ENCODE measurements around the gene RTEL1. TPM values are rescaled to one million over a fixed set of nuclear protein-coding genes. Genes with fewer than 3 reads are reported as not detected.

RTEL1 gene
- total RNA-seq, 2 experiments from 2014 or later = 53.3 to 58.9 TPM

GRCh38 chr20:63692436-63693082 is 34.4 kb downstream of the RTEL1 start:
- CTCF ChIA-PET = interaction anchor here (0.8 kb wide), 1 partner anchor 16 kb away, joined by 3 read pairs; no protein-coding TSS in a partner anchor

GRCh38 chr20:63693083-63693732 is 35.1 kb downstream of the RTEL1 start:
- no peaks in the 10 kb centered on the region for H3K27me3 Mint-ChIP-seq
- H3K4me1 Mint-ChIP-seq = peaks cover 5% of the 10 kb centered on the region
- H3K36me3 Mint-ChIP-seq (ENCODE audit: low read depth) = peaks cover 15% of the 10 kb centered on the region
- no peaks in the 10 kb centered on the region for H3K9me3 Mint-ChIP-seq
- DNase-seq = no peak
- no peak overlapping the region for H3K27ac Mint-ChIP-seq
- CTCF ChIA-PET = no interaction called here
- POLR2A ChIA-PET = no interaction called here
- no peak overlapping the region for H3K4me3 Mint-ChIP-seq

More at GRCh38 chr20:63692436-63693082, 34.4 kb downstream of the RTEL1 start:
- no peak overlapping the region for H3K4me3 Mint-ChIP-seq
- H3K4me1 Mint-ChIP-seq = peaks cover 5% of the 10 kb centered on the region
- no peaks in the 10 kb centered on the region for H3K9me3 Mint-ChIP-seq
- peaks cover 15% of the 10 kb centered on the region for H3K36me3 Mint-ChIP-seq (ENCODE audit: low read depth)
- no peak for DNase-seq
- POLR2A ChIA-PET = no interaction called here
- H3K27me3 Mint-ChIP-seq = no peaks in the 10 kb centered on the region
- H3K27ac Mint-ChIP-seq = peak overlapping the region; percentile 66

- Mint-ChIP-seq H3K36me3 (ENCODE audit: low read depth) (peaks cover 15% of the 10 kb centered on the region), H3K4me1 (peaks cover 5% of the 10 kb centered on the region), H3K27me3 (no peaks in the 10 kb centered on the region), H3K27ac (peak overlapping the region; percentile 79), H3K9me3 (no peaks in the 10 kb centered on the region), H3K4me3 (peak overlapping the region; percentile 51)
- CTCF ChIA-PET = no interaction called here
- no peak for DNase-seq
- POLR2A ChIA-PET = no interaction called here
These were observed 35.8 kb downstream of the RTEL1 start for GRCh38 chr20:63693733-63694583.

- H3K27ac Mint-ChIP-seq = no peak overlapping the region
- H3K27me3 Mint-ChIP-seq = no peaks in the 10 kb centered on the region
- H3K4me1 Mint-ChIP-seq = peaks cover 5% of the 10 kb centered on the region
- ChIA-PET CTCF (no interaction called here), POLR2A (no interaction called here)
- H3K4me3 Mint-ChIP-seq = no peak overlapping the region
- peaks cover 15% of the 10 kb centered on the region for H3K36me3 Mint-ChIP-seq (ENCODE audit: low read depth)
- DNase-seq = no peak
- no peaks in the 10 kb centered on the region for H3K9me3 Mint-ChIP-seq
These were observed 36.7 kb downstream of the RTEL1 start for GRCh38 chr20:63694584-63695423.

DNA sequence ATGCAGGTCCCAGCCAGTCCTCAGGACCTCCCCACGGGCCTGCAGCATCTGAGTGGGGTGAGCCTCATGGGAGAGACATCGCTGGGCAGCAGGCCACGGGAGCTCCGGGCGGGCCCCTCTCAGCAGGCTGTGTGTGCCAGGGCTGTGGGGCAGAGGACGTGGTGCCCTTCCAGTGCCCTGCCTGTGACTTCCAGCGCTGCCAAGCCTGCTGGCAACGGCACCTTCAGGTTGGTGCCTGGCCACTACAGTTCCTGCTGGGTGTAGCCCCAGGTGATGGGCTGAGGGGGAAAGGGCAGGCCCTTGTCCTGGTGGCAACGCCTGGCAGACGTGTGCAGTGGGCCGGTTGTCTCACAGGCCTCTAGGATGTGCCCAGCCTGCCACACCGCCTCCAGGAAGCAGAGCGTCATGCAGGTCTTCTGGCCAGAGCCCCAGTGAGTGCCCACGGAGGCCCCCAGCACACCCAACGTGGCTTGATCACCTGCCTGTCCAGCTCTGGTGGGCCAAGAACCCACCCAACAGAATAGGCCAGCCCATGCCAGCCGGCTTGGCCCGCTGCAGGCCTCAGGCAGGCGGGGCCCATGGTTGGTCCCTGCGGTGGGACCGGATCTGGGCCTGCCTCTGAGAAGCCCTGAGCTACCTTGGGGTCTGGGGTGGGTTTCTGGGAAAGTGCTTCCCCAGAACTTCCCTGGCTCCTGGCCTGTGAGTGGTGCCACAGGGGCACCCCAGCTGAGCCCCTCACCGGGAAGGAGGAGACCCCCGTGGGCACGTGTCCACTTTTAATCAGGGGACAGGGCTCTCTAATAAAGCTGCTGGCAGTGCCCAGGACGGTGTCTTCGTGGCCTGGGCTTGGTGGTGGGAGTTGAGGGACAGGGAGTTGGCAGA is 37.6 kb downstream of the RTEL1 start:
- ChIA-PET POLR2A (no interaction called here), CTCF (interaction anchor here (1.1 to 1.5 kb wide), 2 partner anchors 16 to 32 kb away, joined by 3 read pairs; no protein-coding TSS in a partner anchor)
- Mint-ChIP-seq H3K4me3 (no peak overlapping the region), H3K27ac (peak overlapping the region; percentile 25), H3K4me1 (peaks cover 5% of the 10 kb centered on the region), H3K9me3 (no peaks in the 10 kb centered on the region), H3K36me3 (ENCODE audit: low read depth) (peaks cover 15% of the 10 kb centered on the region), H3K27me3 (no peaks in the 10 kb centered on the region)
- no peak for DNase-seq

GRCh38 chr20:63696306-63696627 is 38.2 kb downstream of the RTEL1 start:
- Mint-ChIP-seq H3K27me3 (no peaks in the 10 kb centered on the region), H3K4me1 (peaks cover 5% of the 10 kb centered on the region), H3K27ac (peak overlapping the region; percentile 25), H3K36me3 (ENCODE audit: low read depth) (peaks cover 15% of the 10 kb centered on the region), H3K4me3 (no peak overlapping the region), H3K9me3 (no peaks in the 10 kb centered on the region)
- DNase-seq = no peak
- CTCF ChIA-PET = interaction anchor here (1.1 to 1.8 kb wide), 3 partner anchors 17 to 159 kb away, joined by 3 to 6 read pairs (median 3); no protein-coding TSS in a partner anchor
- POLR2A ChIA-PET = no interaction called here

DNA sequence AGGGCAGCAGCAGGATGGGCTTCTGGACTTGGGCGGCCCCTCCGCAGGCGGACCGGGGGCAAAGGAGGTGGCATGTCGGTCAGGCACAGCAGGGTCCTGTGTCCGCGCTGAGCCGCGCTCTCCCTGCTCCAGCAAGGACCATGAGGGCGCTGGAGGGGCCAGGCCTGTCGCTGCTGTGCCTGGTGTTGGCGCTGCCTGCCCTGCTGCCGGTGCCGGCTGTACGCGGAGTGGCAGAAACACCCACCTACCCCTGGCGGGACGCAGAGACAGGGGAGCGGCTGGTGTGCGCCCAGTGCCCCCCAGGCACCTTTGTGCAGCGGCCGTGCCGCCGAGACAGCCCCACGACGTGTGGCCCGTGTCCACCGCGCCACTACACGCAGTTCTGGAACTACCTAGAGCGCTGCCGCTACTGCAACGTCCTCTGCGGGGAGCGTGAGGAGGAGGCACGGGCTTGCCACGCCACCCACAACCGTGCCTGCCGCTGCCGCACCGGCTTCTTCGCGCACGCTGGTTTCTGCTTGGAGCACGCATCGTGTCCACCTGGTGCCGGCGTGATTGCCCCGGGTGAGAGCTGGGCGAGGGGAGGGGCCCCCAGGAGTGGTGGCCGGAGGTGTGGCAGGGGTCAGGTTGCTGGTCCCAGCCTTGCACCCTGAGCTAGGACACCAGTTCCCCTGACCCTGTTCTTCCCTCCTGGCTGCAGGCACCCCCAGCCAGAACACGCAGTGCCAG is 38.7 kb downstream of the RTEL1 start, which contains the start of gene TNFRSF6B:
TNFRSF6B (plus strand) TSS at position 25 of the 729 bp plus-strand sequence; CDS start at position 141, 116 bp downstream.
- Mint-ChIP-seq H3K36me3 (ENCODE audit: low read depth) (peaks cover 11% of the 10 kb centered on the region), H3K27me3 (no peaks in the 10 kb centered on the region), H3K9me3 (no peaks in the 10 kb centered on the region), H3K27ac (peak within 1 kb of the TSS; percentile 25), H3K4me1 (peaks cover 5% of the 10 kb centered on the region), H3K4me3 (no peak within 1 kb of the TSS)
- POLR2A ChIA-PET = no interaction called here
- CTCF ChIA-PET = interaction anchor here (1.1 to 2.7 kb wide), 5 partner anchors 10 to 159 kb away, joined by 3 to 15 read pairs (median 4); partner anchors contain the start of genes ARFRP1 and ZGPAT
- no peak for DNase-seq

DNA sequence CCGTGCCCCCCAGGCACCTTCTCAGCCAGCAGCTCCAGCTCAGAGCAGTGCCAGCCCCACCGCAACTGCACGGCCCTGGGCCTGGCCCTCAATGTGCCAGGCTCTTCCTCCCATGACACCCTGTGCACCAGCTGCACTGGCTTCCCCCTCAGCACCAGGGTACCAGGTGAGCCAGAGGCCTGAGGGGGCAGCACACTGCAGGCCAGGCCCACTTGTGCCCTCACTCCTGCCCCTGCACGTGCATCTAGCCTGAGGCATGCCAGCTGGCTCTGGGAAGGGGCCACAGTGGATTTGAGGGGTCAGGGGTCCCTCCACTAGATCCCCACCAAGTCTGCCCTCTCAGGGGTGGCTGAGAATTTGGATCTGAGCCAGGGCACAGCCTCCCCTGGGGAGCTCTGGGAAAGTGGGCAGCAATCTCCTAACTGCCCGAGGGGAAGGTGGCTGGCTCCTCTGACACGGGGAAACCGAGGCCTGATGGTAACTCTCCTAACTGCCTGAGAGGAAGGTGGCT is 39.3 kb downstream of the RTEL1 start:
- no peak for DNase-seq
- no peaks in the 10 kb centered on the region for H3K9me3 Mint-ChIP-seq
- ChIA-PET CTCF (interaction anchor here (0.6 to 2.7 kb wide), 5 partner anchors 10 to 170 kb away, joined by 3 to 15 read pairs (median 6); partner anchors contain the start of genes ARFRP1 and ZGPAT), POLR2A (no interaction called here)
- H3K4me1 Mint-ChIP-seq = peaks cover 9% of the 10 kb centered on the region
- no peak overlapping the region for H3K4me3 Mint-ChIP-seq
- H3K36me3 Mint-ChIP-seq (ENCODE audit: low read depth) = peaks cover 10% of the 10 kb centered on the region
- no peaks in the 10 kb centered on the region for H3K27me3 Mint-ChIP-seq
- H3K27ac Mint-ChIP-seq = no peak overlapping the region

GRCh38 chr20:63697868-63698545 is 39.9 kb downstream of the RTEL1 start:
- Mint-ChIP-seq H3K4me1 (peaks cover 9% of the 10 kb centered on the region), H3K36me3 (ENCODE audit: low read depth) (peaks cover 4% of the 10 kb centered on the region), H3K4me3 (no peak overlapping the region), H3K27me3 (no peaks in the 10 kb centered on the region), H3K27ac (no peak overlapping the region), H3K9me3 (no peaks in the 10 kb centered on the region)
- DNase-seq = no peak
- ChIA-PET CTCF (interaction anchor here (0.6 to 2.7 kb wide), 6 partner anchors 9 to 170 kb away, joined by 3 to 15 read pairs (median 5); partner anchors contain the start of genes ARFRP1 and ZGPAT), POLR2A (no interaction called here)

GRCh38 chr20:63698739-63699465 is 40.8 kb downstream of the RTEL1 start:
- Mint-ChIP-seq H3K27ac (no peak overlapping the region), H3K27me3 (no peaks in the 10 kb centered on the region), H3K36me3 (ENCODE audit: low read depth) (peaks cover under 1% of the 10 kb centered on the region), H3K9me3 (no peaks in the 10 kb centered on the region), H3K4me3 (no peak overlapping the region), H3K4me1 (peaks cover 9% of the 10 kb centered on the region)
- DNase-seq = no peak
- ChIA-PET CTCF (interaction anchor here (0.8 to 2.7 kb wide), 7 partner anchors 8 to 358 kb away, joined by 3 to 15 read pairs (median 4); partner anchors contain the start of genes ARFRP1 and ZGPAT), POLR2A (no interaction called here)
